Activated naive CD4-positive, alpha-beta T cell treated with anti-CD3 and anti-CD28 coated beads for 36 hours (primary cell): ENCODE data around the gene EXOC4. TPM values are rescaled to one million over a fixed set of nuclear protein-coding genes. Genes with fewer than 3 reads are reported as not detected.

Source experiments
- CTCF ChIA-PET: fragments of 350-600 bp; sonication (Branson Sonifier 250); formaldehyde crosslinking; loops from one replicate; lab custom pipeline; 2021; ENCODE audit warnings: antibody characterized with exemption; lab: Charles Lee
- DNase-seq: peaks from one replicate; pipeline ENCODE4 v3.0.0-alpha.2; 2020
- H3K27ac Mint-ChIP-seq: one replicate; pipeline ENCODE4 v1.8.0; 2021; ENCODE audit warnings: mild to moderate bottlenecking, mixed read lengths
- H3K27me3 Mint-ChIP-seq: one replicate; pipeline ENCODE4 v1.8.0; 2021; ENCODE audit warnings: low read depth, mixed read lengths
- H3K36me3 Mint-ChIP-seq: one replicate; pipeline ENCODE4 v1.8.0; 2021; ENCODE audit warnings: low read depth, mixed read lengths
- H3K4me1 Mint-ChIP-seq: one replicate; pipeline ENCODE4 v1.8.0; 2021; ENCODE audit warnings: low read depth, mixed read lengths
- H3K4me3 Mint-ChIP-seq: one replicate; pipeline ENCODE4 v1.8.0; 2021; ENCODE audit warnings: mild to moderate bottlenecking, moderate library complexity, mixed read lengths
- H3K9me3 Mint-ChIP-seq: one replicate; pipeline ENCODE4 v1.8.0; 2021; ENCODE audit warnings: mixed read lengths
- intact Hi-C: fragments of 100-400 bp; cut with micrococcal nuclease; formaldehyde crosslinking; loops from one replicate; pipeline ENCODE4 v1.15.1; 2023
- total RNA-seq, 2 experiments: library from RNA; stranded (reverse); gene quantifications; one replicate each; pipeline ENCODE4 v1.2.3, GENCODE V29; 2021

The EXOC4 gene
- total RNA-seq, 2 experiments from 2014 or later = 57.1 to 62.1 TPM

DNA sequence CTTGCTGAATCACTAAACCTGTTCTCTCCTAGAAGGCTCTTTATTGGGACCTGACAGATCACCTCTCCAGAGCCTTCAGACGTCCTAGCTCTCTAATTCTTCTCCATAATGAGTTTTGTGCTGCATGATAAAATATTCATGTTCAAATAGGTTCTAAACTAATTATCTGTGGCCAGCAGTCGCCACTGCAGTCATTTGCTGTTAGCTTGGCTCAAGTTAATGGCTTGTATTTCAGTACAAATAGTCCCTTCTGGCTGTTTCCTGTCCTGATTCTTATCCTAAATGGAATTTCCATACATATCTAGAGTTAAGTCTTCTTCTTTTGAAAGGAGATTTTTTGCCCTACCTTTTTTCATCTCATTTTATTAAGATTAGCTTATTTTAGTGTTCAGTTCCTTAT lies 303.2 kb downstream of the EXOC4 start:
- H3K27ac Mint-ChIP-seq = no peak overlapping the region
- no peak overlapping the region for H3K4me3 Mint-ChIP-seq
- intact Hi-C loops = no loop called here
- H3K36me3 Mint-ChIP-seq = peaks cover 3% of the 10 kb centered on the region
- no peaks in the 10 kb centered on the region for H3K9me3 Mint-ChIP-seq
- no peaks in the 10 kb centered on the region for H3K27me3 Mint-ChIP-seq
- peaks cover 3% of the 10 kb centered on the region for H3K4me1 Mint-ChIP-seq
- no peak for DNase-seq
- CTCF ChIA-PET = no interaction called here

DNA sequence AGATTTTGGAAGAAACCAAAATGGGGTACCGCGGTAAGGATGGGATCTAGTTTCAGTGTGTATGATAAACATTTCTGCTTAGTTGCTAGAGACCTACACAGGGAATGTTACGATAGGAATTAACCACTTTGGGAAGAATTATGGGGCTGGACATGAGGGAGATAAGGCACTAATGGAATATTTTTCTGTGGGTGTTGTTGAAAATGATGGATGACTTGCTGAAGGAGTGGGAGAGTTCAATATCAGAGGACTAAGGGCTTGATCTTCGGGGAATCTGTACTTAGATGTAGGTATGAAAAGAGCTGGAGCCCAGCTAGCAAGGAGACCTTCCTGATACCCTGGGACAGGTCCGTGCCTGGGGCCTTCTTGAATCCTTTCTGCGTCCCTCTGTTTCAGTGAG lies 303.7 kb downstream of the EXOC4 start:
- DNase-seq = no peak
- Mint-ChIP-seq H3K4me1 (peaks cover 3% of the 10 kb centered on the region), H3K4me3 (no peak overlapping the region), H3K27me3 (no peaks in the 10 kb centered on the region), H3K36me3 (peaks cover 3% of the 10 kb centered on the region), H3K9me3 (no peaks in the 10 kb centered on the region), H3K27ac (no peak overlapping the region)
- CTCF ChIA-PET = no interaction called here
- intact Hi-C loops = no loop called here

DNA sequence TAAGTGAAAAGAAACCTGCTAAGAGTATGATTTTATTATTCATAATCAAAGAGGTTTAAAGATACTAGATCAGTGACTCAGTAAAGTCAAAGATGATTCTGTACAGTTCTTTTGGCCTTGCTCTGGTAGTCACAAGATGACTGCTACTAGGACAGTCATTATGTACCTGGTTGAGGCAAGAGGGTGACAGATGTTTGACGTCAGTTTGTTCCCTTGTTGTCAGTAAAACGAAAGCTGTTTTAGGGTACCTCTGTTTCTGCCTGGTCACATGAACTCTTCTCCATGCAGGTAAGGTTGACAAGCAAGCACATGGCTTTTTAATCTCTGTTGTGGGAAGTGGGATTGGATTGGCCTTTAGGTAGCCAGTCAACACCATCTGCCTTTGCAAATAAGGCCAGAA lies 308.0 kb downstream of the EXOC4 start:
- H3K36me3 Mint-ChIP-seq = peaks cover 15% of the 10 kb centered on the region
- intact Hi-C loops = no loop called here
- DNase-seq = no peak
- H3K4me3 Mint-ChIP-seq = no peak overlapping the region
- H3K4me1 Mint-ChIP-seq = peaks cover 3% of the 10 kb centered on the region
- H3K27ac Mint-ChIP-seq = no peak overlapping the region
- H3K9me3 Mint-ChIP-seq = no peaks in the 10 kb centered on the region
- CTCF ChIA-PET = interaction anchor here (0.6 kb wide), 1 partner anchor 212 kb away, joined by 4 read pairs; no protein-coding TSS in a partner anchor
- H3K27me3 Mint-ChIP-seq = no peaks in the 10 kb centered on the region

DNA sequence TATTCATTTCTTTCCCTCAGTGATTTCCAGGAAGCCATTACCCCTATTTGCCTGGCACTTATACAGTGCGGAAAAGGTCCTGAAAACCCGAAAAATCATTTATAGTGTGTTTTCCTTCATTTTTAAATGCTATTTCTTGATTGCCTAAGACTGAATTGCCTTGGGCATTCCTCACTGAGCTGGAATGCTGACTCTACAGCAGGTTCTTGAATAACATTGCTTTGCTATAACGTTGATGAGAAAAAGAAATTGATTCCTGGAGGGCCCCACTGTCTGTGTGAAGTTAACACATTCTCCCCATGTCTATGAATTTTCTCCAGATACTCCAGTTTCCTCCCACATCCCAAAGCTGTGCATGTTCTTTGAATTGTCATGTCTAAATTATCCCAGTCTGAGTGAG lies 308.5 kb downstream of the EXOC4 start:
- CTCF ChIA-PET = interaction anchor here (0.6 kb wide), 1 partner anchor 213 kb away, joined by 4 read pairs; no protein-coding TSS in a partner anchor

DNA sequence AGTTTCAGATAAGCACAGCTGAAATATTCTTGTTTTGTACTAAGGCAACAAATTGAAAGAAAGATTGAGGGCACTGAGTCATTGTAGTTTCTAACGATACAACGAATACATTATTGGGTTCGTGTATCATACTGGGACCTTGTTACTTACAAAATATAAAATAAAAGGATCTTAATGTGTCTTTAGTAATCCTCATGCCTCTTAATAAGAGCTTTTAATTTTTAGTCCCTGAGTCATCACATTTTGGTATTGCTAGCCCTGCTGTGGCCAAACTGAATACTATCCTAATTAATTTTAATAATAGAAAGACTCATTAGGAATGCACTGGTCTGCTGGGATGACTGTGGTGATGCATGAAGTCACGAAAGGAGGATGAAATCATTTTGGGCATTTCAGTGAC lies 309.7 kb downstream of the EXOC4 start:
- CTCF ChIA-PET = no interaction called here
- H3K9me3 Mint-ChIP-seq = no peaks in the 10 kb centered on the region
- no peaks in the 10 kb centered on the region for H3K27me3 Mint-ChIP-seq
- intact Hi-C loops = no loop called here
- DNase-seq = no peak
- no peak overlapping the region for H3K27ac Mint-ChIP-seq
- H3K36me3 Mint-ChIP-seq = peaks cover 15% of the 10 kb centered on the region
- H3K4me3 Mint-ChIP-seq = no peak overlapping the region
- H3K4me1 Mint-ChIP-seq = peaks cover under 1% of the 10 kb centered on the region

More for the DNA sequence above, 308.5 kb downstream of the EXOC4 start:
- intact Hi-C loops = no loop called here
- no peak for DNase-seq
- Mint-ChIP-seq H3K9me3 (no peaks in the 10 kb centered on the region), H3K4me1 (peaks cover 3% of the 10 kb centered on the region), H3K27ac (no peak overlapping the region), H3K27me3 (no peaks in the 10 kb centered on the region), H3K4me3 (no peak overlapping the region), H3K36me3 (peaks cover 15% of the 10 kb centered on the region)

DNA sequence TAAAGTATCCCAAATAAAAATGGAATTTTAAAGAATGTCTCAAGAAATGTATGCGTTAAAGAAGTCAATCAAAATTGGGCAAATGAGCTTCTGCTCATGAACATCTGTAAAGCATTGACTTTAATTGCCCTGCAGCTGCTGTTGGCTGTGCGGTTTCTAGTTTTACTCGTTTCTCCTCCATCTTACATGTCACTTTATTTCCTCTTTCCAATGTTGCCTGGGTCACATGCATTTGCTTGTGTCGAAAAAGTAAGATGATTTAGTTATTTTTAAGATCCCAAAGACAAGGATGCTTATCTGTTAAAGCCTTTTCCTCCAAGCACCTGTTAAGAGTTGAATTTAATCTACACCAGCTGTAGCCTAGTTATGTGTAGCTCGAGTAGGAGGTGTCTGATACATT lies 310.4 kb downstream of the EXOC4 start:
- intact Hi-C loops = no loop called here
- no peak overlapping the region for H3K4me3 Mint-ChIP-seq
- CTCF ChIA-PET = no interaction called here
- peaks cover 15% of the 10 kb centered on the region for H3K36me3 Mint-ChIP-seq
- H3K27ac Mint-ChIP-seq = no peak overlapping the region
- H3K27me3 Mint-ChIP-seq = no peaks in the 10 kb centered on the region
- DNase-seq = no peak
- no peaks in the 10 kb centered on the region for H3K4me1 Mint-ChIP-seq
- no peaks in the 10 kb centered on the region for H3K9me3 Mint-ChIP-seq

DNA sequence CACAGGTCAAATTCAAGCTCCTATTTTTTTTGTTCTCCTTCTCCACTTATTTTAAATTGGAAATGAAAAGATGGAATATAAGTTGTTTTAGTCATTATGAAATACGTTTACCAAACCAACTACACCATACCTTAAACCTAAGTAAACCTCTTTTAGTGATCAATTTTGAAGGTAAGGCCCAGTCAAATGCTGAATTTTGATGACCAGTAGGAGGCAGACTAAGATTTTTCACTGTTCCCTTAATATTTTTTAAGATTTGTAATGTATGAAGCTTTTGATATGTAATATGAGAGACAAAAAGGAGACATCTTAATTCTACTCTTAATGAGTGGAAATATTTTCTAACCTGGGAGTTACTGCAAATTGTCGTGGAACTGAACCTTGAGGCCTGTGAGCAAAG lies 311.6 kb downstream of the EXOC4 start:
- intact Hi-C loops = no loop called here
- H3K4me1 Mint-ChIP-seq = no peaks in the 10 kb centered on the region
- no peak for DNase-seq
- H3K4me3 Mint-ChIP-seq = no peak overlapping the region
- no peak overlapping the region for H3K27ac Mint-ChIP-seq
- no peaks in the 10 kb centered on the region for H3K27me3 Mint-ChIP-seq
- peaks cover 14% of the 10 kb centered on the region for H3K36me3 Mint-ChIP-seq
- CTCF ChIA-PET = no interaction called here
- no peaks in the 10 kb centered on the region for H3K9me3 Mint-ChIP-seq

DNA sequence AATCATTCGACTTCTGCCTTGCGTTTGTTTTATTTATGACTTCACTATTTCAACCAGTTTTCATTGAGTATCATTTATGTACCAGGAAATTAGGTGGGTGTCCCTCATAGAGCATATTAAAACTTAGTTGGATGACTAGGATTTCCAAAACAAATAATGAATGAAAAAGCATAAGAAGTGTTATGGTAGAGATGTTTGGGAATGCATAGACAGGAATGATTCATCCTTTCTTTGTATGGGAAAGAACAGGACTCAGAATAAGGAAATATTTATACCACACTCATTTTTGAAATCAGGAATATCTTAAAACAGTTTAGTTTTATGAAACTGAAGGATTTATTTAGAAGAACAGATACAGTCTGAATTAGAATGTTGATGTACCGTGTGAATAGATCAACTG lies 315.7 kb downstream of the EXOC4 start:
- Mint-ChIP-seq H3K36me3 (peaks cover 12% of the 10 kb centered on the region), H3K27me3 (no peaks in the 10 kb centered on the region), H3K4me1 (peaks cover 6% of the 10 kb centered on the region), H3K4me3 (no peak overlapping the region), H3K9me3 (no peaks in the 10 kb centered on the region), H3K27ac (no peak overlapping the region)
- CTCF ChIA-PET = no interaction called here
- DNase-seq = no peak
- intact Hi-C loops = no loop called here

DNA sequence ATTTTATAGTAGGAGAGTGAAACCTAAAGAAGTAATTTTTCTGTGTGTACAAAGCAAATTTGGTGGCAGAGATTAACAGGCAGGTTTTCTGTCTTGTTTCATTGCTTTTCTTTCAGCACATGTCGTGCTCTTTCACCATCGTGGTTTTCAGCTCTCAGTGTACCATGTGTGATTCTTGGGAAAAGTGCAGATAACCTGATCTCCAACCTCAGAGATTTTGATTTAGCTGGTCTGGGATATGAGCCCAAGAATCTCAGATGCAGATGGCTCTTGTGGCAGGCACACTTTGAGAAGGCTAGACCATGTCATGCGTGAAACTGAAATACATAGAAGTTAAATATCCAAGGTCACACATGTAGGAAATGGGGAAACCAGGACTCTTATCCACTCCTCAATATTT lies 317.4 kb downstream of the EXOC4 start:
- Mint-ChIP-seq H3K27ac (no peak overlapping the region), H3K4me1 (peaks cover 6% of the 10 kb centered on the region), H3K9me3 (no peaks in the 10 kb centered on the region), H3K36me3 (peaks cover 2% of the 10 kb centered on the region), H3K4me3 (no peak overlapping the region), H3K27me3 (no peaks in the 10 kb centered on the region)
- intact Hi-C loops = no loop called here
- no peak for DNase-seq
- CTCF ChIA-PET = no interaction called here

DNA sequence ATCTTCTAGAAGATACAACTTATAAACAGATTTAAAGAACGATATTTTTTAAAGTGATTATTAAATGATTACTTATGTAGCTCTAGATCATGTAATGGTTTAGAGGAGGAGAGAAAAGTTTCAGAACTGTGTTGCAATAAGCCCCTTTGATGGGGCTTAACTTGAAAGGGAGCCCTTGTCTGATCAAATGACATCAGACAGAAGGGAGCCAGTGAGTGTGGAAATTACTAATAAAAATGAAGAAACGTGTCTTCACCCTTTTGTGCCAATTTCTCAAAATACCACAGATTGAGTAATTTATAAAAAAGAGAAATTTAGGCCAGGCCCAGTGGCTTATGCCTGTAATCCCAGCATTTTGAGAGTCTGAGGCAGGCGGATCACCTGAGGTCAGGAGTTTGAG lies 318.2 kb downstream of the EXOC4 start:
- CTCF ChIA-PET = no interaction called here
- DNase-seq = no peak
- Mint-ChIP-seq H3K4me3 (no peak overlapping the region), H3K4me1 (peaks cover 6% of the 10 kb centered on the region), H3K9me3 (no peaks in the 10 kb centered on the region), H3K27ac (no peak overlapping the region), H3K27me3 (no peaks in the 10 kb centered on the region), H3K36me3 (peaks cover 2% of the 10 kb centered on the region)
- intact Hi-C loops = no loop called here

DNA sequence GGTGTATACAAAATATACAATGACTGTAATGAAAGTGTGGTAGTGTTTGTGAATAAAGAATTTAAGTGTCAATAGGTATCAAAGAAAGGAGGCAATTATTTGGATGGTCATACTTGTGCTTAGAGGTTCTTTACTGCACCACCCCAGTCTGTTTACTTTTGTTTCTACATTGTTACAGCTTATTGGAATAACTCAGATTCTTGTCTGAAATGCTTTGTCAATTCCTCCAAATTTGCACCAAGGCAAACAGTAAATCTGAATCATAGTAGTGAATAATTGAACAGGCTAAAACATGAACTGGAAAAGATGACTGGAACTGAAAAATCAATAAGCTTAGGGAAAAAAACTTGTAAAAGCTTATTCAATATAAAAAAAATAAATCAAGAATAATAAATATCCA lies 319.2 kb downstream of the EXOC4 start:
- CTCF ChIA-PET = interaction anchor here (0.7 kb wide), 1 partner anchor 291 kb away, joined by 4 read pairs; no protein-coding TSS in a partner anchor
- intact Hi-C loops = no loop called here
- H3K27me3 Mint-ChIP-seq = no peaks in the 10 kb centered on the region
- no peak overlapping the region for H3K4me3 Mint-ChIP-seq
- H3K36me3 Mint-ChIP-seq = peaks cover 4% of the 10 kb centered on the region
- H3K27ac Mint-ChIP-seq = no peak overlapping the region
- peaks cover 6% of the 10 kb centered on the region for H3K4me1 Mint-ChIP-seq
- no peak for DNase-seq
- H3K9me3 Mint-ChIP-seq = no peaks in the 10 kb centered on the region

DNA sequence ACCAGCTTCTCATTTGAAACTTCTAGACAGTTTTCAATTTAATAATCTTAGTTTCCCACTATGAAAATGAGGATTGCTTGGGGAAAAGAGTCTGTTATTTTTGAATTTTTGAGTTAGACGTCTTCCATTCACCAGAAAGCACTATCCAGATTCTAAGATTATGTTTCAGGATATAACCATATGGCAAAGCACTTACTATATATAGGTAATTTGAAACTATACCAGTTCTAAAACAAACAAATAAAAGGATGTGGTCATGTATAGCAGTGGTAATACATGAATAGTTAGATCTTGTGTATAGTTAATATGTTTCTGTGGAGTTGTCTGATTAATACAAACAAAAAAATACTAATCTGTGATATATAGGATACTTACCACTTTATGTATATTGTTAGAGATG lies 320.0 kb downstream of the EXOC4 start:
- no peaks in the 10 kb centered on the region for H3K9me3 Mint-ChIP-seq
- CTCF ChIA-PET = no interaction called here
- no peak overlapping the region for H3K4me3 Mint-ChIP-seq
- peaks cover 6% of the 10 kb centered on the region for H3K4me1 Mint-ChIP-seq
- intact Hi-C loops = no loop called here
- DNase-seq = no peak
- H3K27me3 Mint-ChIP-seq = no peaks in the 10 kb centered on the region
- H3K27ac Mint-ChIP-seq = no peak overlapping the region
- peaks cover 4% of the 10 kb centered on the region for H3K36me3 Mint-ChIP-seq

DNA sequence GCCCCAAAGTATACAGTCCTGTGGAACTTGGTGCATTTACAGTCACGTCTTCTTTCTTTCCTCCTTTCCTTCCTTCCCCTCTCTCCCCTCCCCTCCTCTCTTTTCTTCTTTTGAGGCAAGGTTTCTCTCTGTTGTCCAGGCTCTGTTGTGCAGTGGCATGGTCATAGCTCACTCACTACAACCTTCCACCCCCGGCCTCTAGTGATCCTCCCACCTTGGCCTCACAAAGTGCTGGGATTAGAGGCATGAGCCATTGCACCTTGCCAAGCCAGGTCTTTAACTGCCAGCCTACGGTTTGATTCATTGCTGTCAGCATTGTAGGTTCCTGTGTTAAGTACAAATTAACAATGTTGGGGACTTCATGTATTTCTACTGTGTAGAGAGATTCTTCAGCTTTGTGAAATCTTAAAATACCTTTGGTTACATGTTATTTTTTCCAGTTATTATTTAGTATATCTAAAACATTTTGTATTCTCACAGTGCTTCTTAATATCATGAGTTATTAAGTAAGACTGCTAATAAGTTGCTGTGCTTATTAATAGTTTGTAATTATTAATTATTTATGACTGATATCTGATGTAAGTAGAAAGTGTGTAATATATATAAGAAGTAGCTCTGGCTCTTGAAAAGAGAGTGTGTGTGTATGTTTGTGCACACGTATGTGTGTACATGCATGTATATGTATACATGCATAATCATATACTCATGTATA lies 320.8 kb downstream of the EXOC4 start:
- Mint-ChIP-seq H3K4me1 (peaks cover 6% of the 10 kb centered on the region), H3K36me3 (peaks cover 4% of the 10 kb centered on the region), H3K27me3 (no peaks in the 10 kb centered on the region), H3K9me3 (no peaks in the 10 kb centered on the region), H3K27ac (no peak overlapping the region), H3K4me3 (no peak overlapping the region)
- intact Hi-C loops = no loop called here
- no peak for DNase-seq
- CTCF ChIA-PET = no interaction called here
